Naive thymus-derived CD4-positive, alpha-beta T cell (primary cell): ENCODE measurements around the gene BCL2L13. TPM values are rescaled to one million over a fixed set of nuclear protein-coding genes. Genes with fewer than 3 reads are reported as not detected.
"Not testable (repeated sequence)": the region's sequence is repeated elsewhere in the genome, so short reads cannot be mapped to it uniquely, and the experiment has no call there.

Source experiments
- ATAC-seq: fragments of 150-1000 bp; cut with Tn5 transposase; 2 replicates; pipeline ENCODE4 v1.10.0; 2021; ENCODE audit warnings: mild to moderate bottlenecking, moderate library complexity
- CTCF ChIA-PET: fragments of 350-600 bp; sonication (Branson Sonifier 250); formaldehyde crosslinking; loops from one replicate; lab custom pipeline; 2021; ENCODE audit warnings: antibody characterized with exemption; lab: Charles Lee
- POLR2A ChIA-PET: fragments of 350-600 bp; sonication (Branson Sonifier 250); formaldehyde crosslinking; loops from one replicate; lab custom pipeline; 2021; ENCODE audit warnings: antibody characterized with exemption, inconsistent platforms; lab: Charles Lee
- DNase-seq, 9 donors: peaks; one replicate each; pipeline versions ENCODE4 v3.0.0 to v3.0.0-alpha.2; 2020 to 2022; ENCODE audit warnings: mixed read lengths in 1 of 9
- H3K27ac ChIP-seq: one replicate; pipeline ENCODE4 v1.7.0; 2013; ENCODE audit warnings: mild to moderate bottlenecking, low read depth, low read length, moderate library complexity
- H3K27me3 ChIP-seq, 2 donors: one replicate each; pipeline ENCODE4 v1.7.0; 2013; ENCODE audit warnings: low read length in 2 of 2, mild to moderate bottlenecking in 2 of 2, moderate library complexity in 2 of 2; ENCODE audit not compliant: control insufficient read depth in 2 of 2, insufficient read depth in 2 of 2
- H3K36me3 ChIP-seq, 3 experiments: 1 replicate in 2 of 3; 2 replicates in 1 of 3; pipeline ENCODE4 v1.7.0; 2013; ENCODE audit warnings: low read length in 3 of 3, mild to moderate bottlenecking in 3 of 3, moderate library complexity in 1 of 3; ENCODE audit not compliant: insufficient read depth in 3 of 3, control insufficient read depth in 2 of 3
- H3K4me1 ChIP-seq, 2 donors: one replicate each; pipeline ENCODE4 v1.7.0; 2013; ENCODE audit warnings: low read length in 2 of 2, mild to moderate bottlenecking in 2 of 2, moderate library complexity in 1 of 2; ENCODE audit not compliant: control insufficient read depth in 2 of 2, insufficient read depth in 2 of 2
- H3K4me3 ChIP-seq: 2 replicates; pipeline ENCODE4 v1.7.0; 2013; ENCODE audit warnings: mild to moderate bottlenecking, low read length
- H3K9me3 ChIP-seq, 3 experiments: 1 replicate in 2 of 3; 2 replicates in 1 of 3; pipeline ENCODE4 v1.7.0; 2013; ENCODE audit warnings: low read length in 3 of 3; ENCODE audit not compliant: control insufficient read depth in 2 of 3
- H3K27ac Mint-ChIP-seq, 9 donors: one replicate each; pipeline ENCODE4 v1.8.0; 2020 to 2022; ENCODE audit warnings: mixed read lengths in 9 of 9, mild to moderate bottlenecking in 8 of 9, moderate library complexity in 5 of 9, inconsistent platforms in 2 of 9
- H3K27me3 Mint-ChIP-seq, 5 donors: one replicate each; pipeline ENCODE4 v1.8.0; 2021 to 2022; ENCODE audit warnings: mixed read lengths in 5 of 5, mild to moderate bottlenecking in 1 of 5
- H3K36me3 Mint-ChIP-seq, 5 donors: one replicate each; pipeline ENCODE4 v1.8.0; 2020 to 2022; ENCODE audit warnings: mixed read lengths in 5 of 5, mild to moderate bottlenecking in 3 of 5, inconsistent platforms in 1 of 5
- H3K4me1 Mint-ChIP-seq, 7 donors: one replicate each; pipeline ENCODE4 v1.8.0; 2020 to 2022; ENCODE audit warnings: mixed read lengths in 7 of 7, mild to moderate bottlenecking in 3 of 7, inconsistent platforms in 1 of 7
- H3K4me3 Mint-ChIP-seq, 10 donors: one replicate each; pipeline ENCODE4 v1.8.0; 2020 to 2022; ENCODE audit warnings: mild to moderate bottlenecking in 10 of 10, mixed read lengths in 10 of 10, moderate library complexity in 6 of 10, inconsistent platforms in 2 of 10
- H3K9me3 Mint-ChIP-seq, 11 donors: one replicate each; pipeline ENCODE4 v1.8.0; 2020 to 2022; ENCODE audit warnings: mixed read lengths in 11 of 11, mild to moderate bottlenecking in 4 of 11, inconsistent platforms in 1 of 11, moderate library complexity in 1 of 11
- intact Hi-C, 2 donors: fragments of 100-400 bp; cut with micrococcal nuclease; formaldehyde crosslinking; loops; one replicate each; pipeline ENCODE4 v1.15.1; 2023
- polyA plus RNA-seq, 2 donors: library from polyadenylated mRNA; unstranded; fragments of 300-500 nt; fragmentation: Illumina TruSeq; gene quantifications; one replicate each; pipeline ENCODE4 v1.2.3, GENCODE V29; 2021
- total RNA-seq, 6 experiments: library from RNA in 5 of 6; stranded (reverse) in 5 of 6; gene quantifications; 1 replicate in 5 of 6; 2 replicates in 1 of 6; pipeline ENCODE4 v1.2.3 and lab custom pipeline; 2021 to 2026

The BCL2L13 gene
- total and polyA plus RNA-seq, 7 experiments from 2014 or later: 21.9 to 48.0 (median 33.0) TPM

- Histone ChIP-seq H3K9me3 (no peaks in the 10 kb centered on the region), H3K27me3 (no peaks in the 10 kb centered on the region), H3K27ac (peak overlapping the region; percentile 99), H3K36me3 (peaks cover 0 to 6% (median 0%) of the 10 kb centered on the region in 3 experiments), H3K4me3 (peak overlapping the region; percentile 73), H3K4me1 (peaks cover 12 to 18% of the 10 kb centered on the region in 2 donors)
- DNase-seq (peak in 2 of 9 donors; percentile 18 to 25), ATAC-seq (peak; percentile 41)
- CTCF ChIA-PET: interaction anchor here (0.7 kb wide), 1 partner anchor 13 kb away, joined by 4 read pairs; no protein-coding TSS in a partner anchor
- Mint-ChIP-seq H3K27ac (peak overlapping the region; percentile 92 to 99 (median 96)), H3K27me3 (no peaks in the 10 kb centered on the region), H3K36me3 (peaks cover 0 to 9% (median 4%) of the 10 kb centered on the region in 5 donors), H3K4me3 (peak overlapping the region; percentile 87 to 95 (median 90)), H3K9me3 (peaks cover 0 to 2% (median 0%) of the 10 kb centered on the region in 11 donors), H3K4me1 (peaks cover 17 to 38% (median 34%) of the 10 kb centered on the region in 7 donors)
- POLR2A ChIA-PET: interaction anchor here (0.6 to 1.7 kb wide), 5 partner anchors 10 to 477 kb away, joined by 3 to 8 read pairs (median 6); partner anchors contain the start of gene BID
- intact Hi-C loops: loop anchor here (2.0 to 5.0 kb wide), 5 partner anchors 68 to 438 kb away; partner anchors contain the start of genes BID (in 1 of the 2) and PEX26 (in 1 of the 2)
These were observed 737 bp downstream of the BCL2L13 start for GRCh38 chr22:17639247-17639741.

DNA sequence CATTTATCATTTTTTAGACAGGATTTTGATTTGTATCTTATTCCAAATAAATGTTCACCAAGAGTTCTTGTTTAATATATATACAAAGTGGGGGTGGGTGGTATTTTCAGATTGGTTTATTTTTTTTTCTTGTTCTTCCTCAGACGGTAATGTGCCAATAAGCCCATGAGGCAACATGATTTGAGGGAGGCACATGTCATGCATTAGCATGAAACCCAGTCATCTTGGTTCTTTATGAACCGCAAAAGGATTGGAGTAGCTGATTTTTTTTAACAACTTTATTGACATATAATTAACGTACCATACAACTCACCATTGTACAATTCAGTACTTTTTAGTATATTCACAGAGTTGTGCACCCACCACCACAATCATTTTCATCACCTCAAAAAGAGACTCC lies 2.7 kb downstream of the BCL2L13 start:
- H3K27ac Mint-ChIP-seq: peak overlapping the region in 4 of 9 donors; percentile 9 to 75 (median 56)
- intact Hi-C loops: no loop called here

GRCh38 chr22:17642357-17642756 lies 3.8 kb downstream of the BCL2L13 start:
- POLR2A ChIA-PET, intact Hi-C loops, ATAC-seq, H3K27me3 ChIP-seq, H3K9me3 ChIP-seq, CTCF ChIA-PET, H3K9me3 Mint-ChIP-seq, H3K4me3 Mint-ChIP-seq, H3K27ac ChIP-seq, H3K36me3 Mint-ChIP-seq, H3K36me3 ChIP-seq, DNase-seq, H3K4me3 ChIP-seq, H3K27me3 Mint-ChIP-seq: not testable (repeated sequence)
- Mint-ChIP-seq H3K27ac (peak overlapping the region in 2 of 9 donors; percentile 5 to 6), H3K4me1 (peaks cover 23 to 48% (median 43%) of the 10 kb centered on the region in 7 donors)
- peaks cover 12 to 18% of the 10 kb centered on the region in 2 donors for H3K4me1 ChIP-seq

More for the DNA sequence above, 2.7 kb downstream of the BCL2L13 start:
- Mint-ChIP-seq H3K36me3 (peaks cover 0 to 9% (median 7%) of the 10 kb centered on the region in 5 donors), H3K4me1 (peaks cover 23 to 45% (median 40%) of the 10 kb centered on the region in 7 donors), H3K9me3 (peaks cover 0 to 2% (median 0%) of the 10 kb centered on the region in 11 donors), H3K27me3 (no peaks in the 10 kb centered on the region), H3K4me3 (peak overlapping the region in 3 of 10 donors; percentile 23 to 48 (median 42))
- ATAC-seq (no peak), DNase-seq (no peak)
- peaks cover 12 to 18% of the 10 kb centered on the region in 2 donors for H3K4me1 ChIP-seq
- no peaks in the 10 kb centered on the region for H3K9me3 ChIP-seq
- H3K36me3 ChIP-seq: peaks cover 0 to 6% (median 0%) of the 10 kb centered on the region in 3 experiments
- no peaks in the 10 kb centered on the region for H3K27me3 ChIP-seq
- ChIA-PET CTCF (no interaction called here), POLR2A (no interaction called here)
- no peak overlapping the region for H3K27ac ChIP-seq
- H3K4me3 ChIP-seq: no peak overlapping the region

- no peak overlapping the region for H3K27ac ChIP-seq
- Mint-ChIP-seq H3K27me3 (no peaks in the 10 kb centered on the region), H3K36me3 (peaks cover 0 to 7% (median 3%) of the 10 kb centered on the region in 5 donors), H3K4me1 (peaks cover 6 to 21% (median 16%) of the 10 kb centered on the region in 7 donors), H3K27ac (peak overlapping the region in 2 of 9 donors; percentile 31 to 45), H3K9me3 (no peaks in the 10 kb centered on the region), H3K4me3 (no peak overlapping the region)
- H3K36me3 ChIP-seq: no peaks in the 10 kb centered on the region
- ChIA-PET CTCF (no interaction called here), POLR2A (no interaction called here)
- ATAC-seq (no peak), DNase-seq (no peak)
- no peak overlapping the region for H3K4me3 ChIP-seq
- intact Hi-C loops: no loop called here
- H3K4me1 ChIP-seq: no peaks in the 10 kb centered on the region
- no peaks in the 10 kb centered on the region for H3K27me3 ChIP-seq
- no peaks in the 10 kb centered on the region for H3K9me3 ChIP-seq
These were observed 8.9 kb downstream of the BCL2L13 start for GRCh38 chr22:17647452-17647851.

DNA sequence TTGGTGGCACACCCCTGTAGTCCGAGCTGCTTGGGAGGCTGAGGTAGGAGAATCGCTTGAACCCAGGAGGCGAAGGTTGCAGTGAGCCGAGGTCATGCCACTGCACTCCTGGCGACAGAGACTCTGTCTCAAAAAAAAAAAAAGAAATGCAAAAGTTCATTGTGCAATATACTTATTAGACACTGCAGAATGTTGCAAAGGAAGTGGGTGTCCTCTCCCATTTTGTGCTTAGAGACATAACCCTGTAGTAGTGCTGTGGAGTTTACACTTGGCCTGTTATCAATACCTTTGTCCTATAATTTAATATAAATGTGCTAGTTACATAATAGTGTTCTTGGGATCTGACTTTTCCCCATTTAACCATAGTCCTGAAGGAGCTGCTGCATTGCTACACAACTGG lies 9.4 kb downstream of the BCL2L13 start:
- Histone ChIP-seq H3K9me3 (no peaks in the 10 kb centered on the region), H3K27ac (no peak overlapping the region), H3K27me3 (no peaks in the 10 kb centered on the region), H3K36me3 (no peaks in the 10 kb centered on the region), H3K4me1 (no peaks in the 10 kb centered on the region), H3K4me3 (no peak overlapping the region)
- Mint-ChIP-seq H3K27me3 (no peaks in the 10 kb centered on the region), H3K27ac (peak overlapping the region in 1 of 9 donors; percentile 31), H3K36me3 (peaks cover 0 to 4% (median 2%) of the 10 kb centered on the region in 5 donors), H3K9me3 (no peaks in the 10 kb centered on the region), H3K4me3 (no peak overlapping the region), H3K4me1 (peaks cover 6 to 19% (median 11%) of the 10 kb centered on the region in 7 donors)
- intact Hi-C loops: no loop called here
- POLR2A ChIA-PET: interaction anchor here (0.6 kb wide), 1 partner anchor 30 kb away, joined by 3 read pairs; no protein-coding TSS in a partner anchor
- CTCF ChIA-PET: no interaction called here
- no peak for DNase-seq
- ATAC-seq: peak; percentile 38

DNA sequence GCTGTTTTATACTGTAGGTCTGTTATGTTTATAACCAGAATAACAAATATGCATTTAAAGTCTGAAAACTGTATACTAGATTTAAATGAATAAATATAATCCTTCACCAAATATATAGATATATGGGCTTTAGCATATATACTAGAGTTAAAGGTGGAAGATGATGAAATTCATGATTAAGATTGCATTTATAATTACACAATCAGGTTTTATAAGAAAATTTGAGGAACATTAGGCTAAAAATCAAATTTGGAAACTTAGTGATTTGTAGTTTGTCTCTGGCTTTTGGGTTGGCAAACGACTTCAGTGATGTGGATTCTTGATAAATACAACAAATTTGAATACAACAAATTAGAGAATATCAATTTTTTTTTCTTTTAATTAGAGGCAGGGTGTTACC lies 10.0 kb downstream of the BCL2L13 start:
- intact Hi-C loops: no loop called here
- no peaks in the 10 kb centered on the region for H3K4me1 ChIP-seq
- Mint-ChIP-seq H3K4me3 (no peak overlapping the region), H3K4me1 (peaks cover 6 to 23% (median 15%) of the 10 kb centered on the region in 7 donors), H3K9me3 (no peaks in the 10 kb centered on the region), H3K27me3 (no peaks in the 10 kb centered on the region), H3K36me3 (peaks cover 0 to 8% (median 0%) of the 10 kb centered on the region in 5 donors), H3K27ac (no peak overlapping the region)
- ATAC-seq (no peak), DNase-seq (no peak)
- ChIA-PET POLR2A (interaction anchor here (0.6 kb wide), 1 partner anchor 29 kb away, joined by 3 read pairs; no protein-coding TSS in a partner anchor), CTCF (no interaction called here)
- H3K27me3 ChIP-seq: no peaks in the 10 kb centered on the region
- H3K4me3 ChIP-seq: no peak overlapping the region
- H3K9me3 ChIP-seq: no peaks in the 10 kb centered on the region
- no peak overlapping the region for H3K27ac ChIP-seq
- no peaks in the 10 kb centered on the region for H3K36me3 ChIP-seq
